Neural progenitor cell (in vitro differentiated cells): Measurements from ENCODE around the gene TMEFF2.

Experiments used
- CTCF ChIP-seq: fragments of 200-600 bp; sonication (generic); IDR thresholded peaks from 2 replicates; pipeline ENCODE4 v1.5.1; 2017; ENCODE audit warnings: antibody characterized with exemption, mild to moderate bottlenecking
- EZH2 ChIP-seq: fragments of 200-600 bp; sonication (generic); IDR thresholded peaks from 2 replicates; pipeline ENCODE4 v1.6.1; 2017; ENCODE audit warnings: antibody characterized with exemption, mild to moderate bottlenecking, moderate library complexity
- EZH2phosphoT487 ChIP-seq: fragments of 200-600 bp; sonication (generic); IDR thresholded peaks from 2 replicates; pipeline ENCODE4 v1.6.1; 2017; ENCODE audit warnings: antibody characterized with exemption

GRCh38 chr2:191970867-191971266, 223.9 kb downstream of the TMEFF2 start:
- no peak for TF ChIP-seq CTCF
- TF ChIP-seq EZH2, result no peak
- no peak for TF ChIP-seq EZH2phosphoT487
